GM21619 (cell line): ENCODE results near the gene GRIP2.

Experiments used
- ATAC-seq: cut with Tn5 transposase; IDR thresholded peaks from one replicate; pipeline ENCODE4 v1.9.1; 2021; ENCODE audit not compliant: unreplicated experiment

The GRIP2 gene

GRCh38 chr3:14562121-14562890 is 22.2 kb upstream of the GRIP2 start:
- ATAC-seq, result no peak

GRCh38 chr3:14561051-14561960 is 21.2 kb upstream of the GRIP2 start:
- ATAC-seq, result no peak

GRCh38 chr3:14560110-14560509 is 20.0 kb upstream of the GRIP2 start:
- ATAC-seq, result no peak

GRCh38 chr3:14558029-14558428 is 17.9 kb upstream of the GRIP2 start:
- ATAC-seq, result no peak

GRCh38 chr3:14555835-14556234 is 15.7 kb upstream of the GRIP2 start:
- ATAC-seq, result no peak

- ATAC-seq, result no peak
Observed at GRCh38 chr3:14554715-14555114, 14.6 kb upstream of the GRIP2 start.

- ATAC-seq, result no peak
Observed at GRCh38 chr3:14553871-14554270, 13.7 kb upstream of the GRIP2 start.

- ATAC-seq, result no peak
Observed at GRCh38 chr3:14552717-14553116, 12.6 kb upstream of the GRIP2 start.

GRCh38 chr3:14552041-14552648 is 12.0 kb upstream of the GRIP2 start:
- ATAC-seq, result no peak

- no peak for ATAC-seq
Observed at GRCh38 chr3:14550651-14551611, 10.8 kb upstream of the GRIP2 start.

- ATAC-seq, result no peak
Observed at GRCh38 chr3:14550181-14550580, 10.0 kb upstream of the GRIP2 start.

GRCh38 chr3:14549256-14549919 is 9.2 kb upstream of the GRIP2 start:
- no peak for ATAC-seq

GRCh38 chr3:14548321-14548729 is 8.2 kb upstream of the GRIP2 start:
- no peak for ATAC-seq

- no peak for ATAC-seq
Observed at GRCh38 chr3:14547693-14548092, 7.6 kb upstream of the GRIP2 start.

- no peak for ATAC-seq
Observed at GRCh38 chr3:14546041-14546440, 5.9 kb upstream of the GRIP2 start.

- no peak for ATAC-seq
Observed at GRCh38 chr3:14545251-14545635, 5.1 kb upstream of the GRIP2 start.

- ATAC-seq, result no peak
Observed at GRCh38 chr3:14544282-14545250, 4.4 kb upstream of the GRIP2 start.

GRCh38 chr3:14543446-14543845 is 3.3 kb upstream of the GRIP2 start:
- ATAC-seq, result no peak

- no peak for ATAC-seq
Observed at GRCh38 chr3:14542656-14543055, 2.5 kb upstream of the GRIP2 start.
